HepG2 (cell line): ENCODE measurements around the gene OST4. TPM values are rescaled to one million over a fixed set of nuclear protein-coding genes. Genes with fewer than 3 reads are reported as not detected.

ENCODE experiments used
- CBX1 ChIP-seq: IDR thresholded peaks from one replicate; pipeline ENCODE4 v1.6.1; 2016; ENCODE audit warnings: antibody characterized with exemption, low read depth
- FOXM1 ChIP-seq: sonication (generic); formaldehyde crosslinking; IDR thresholded peaks from 2 replicates; pipeline ENCODE4 v1.5.0; 2020; ENCODE audit warnings: missing genetic modification reagents
- KDM4B ChIP-seq: sonication (generic); formaldehyde crosslinking; IDR thresholded peaks from 2 replicates; pipeline ENCODE4 v1.4.0; 2020; ENCODE audit warnings: missing genetic modification reagents
- MEF2D ChIP-seq: sonication (generic); formaldehyde crosslinking; IDR thresholded peaks from 2 replicates; pipeline ENCODE4 v1.5.1; 2020; ENCODE audit warnings: mild to moderate bottlenecking, missing genetic modification reagents
- NR3C1 ChIP-seq: sonication (generic); formaldehyde crosslinking; IDR thresholded peaks from 2 replicates; pipeline ENCODE4 v1.4.0; 2020; ENCODE audit warnings: missing genetic modification reagents
- POGZ ChIP-seq: sonication (generic); formaldehyde crosslinking; IDR thresholded peaks from 2 replicates; pipeline ENCODE4 v1.4.0; 2020; ENCODE audit warnings: mild to moderate bottlenecking, missing genetic modification reagents
- SKI ChIP-seq: fragments of 450-650 bp; IDR thresholded peaks from one replicate; pipeline ENCODE4 v1.6.1; 2018; ENCODE audit warnings: mild to moderate bottlenecking; ENCODE audit not compliant: partially characterized antibody
- SP2 ChIP-seq: sonication (generic); formaldehyde crosslinking; IDR thresholded peaks from 2 replicates; pipeline ENCODE4 v1.5.1; 2020; ENCODE audit warnings: mild to moderate bottlenecking, missing genetic modification reagents
- ZNF430 ChIP-seq: sonication (generic); formaldehyde crosslinking; IDR thresholded peaks from 2 replicates; pipeline ENCODE4 v1.9.0; 2021; ENCODE audit warnings: mild to moderate bottlenecking, missing genetic modification reagents
- ZNF543 ChIP-seq: sonication (generic); formaldehyde crosslinking; IDR thresholded peaks from 2 replicates; pipeline ENCODE4 v1.4.0; 2020; ENCODE audit warnings: mild to moderate bottlenecking, missing genetic modification reagents
- ZNF782 ChIP-seq: sonication (generic); formaldehyde crosslinking; IDR thresholded peaks from 2 replicates; pipeline ENCODE4 v1.4.0; 2020; ENCODE audit warnings: missing genetic modification reagents, mild to moderate bottlenecking, borderline replicate concordance
- ZNF891 ChIP-seq: sonication (generic); formaldehyde crosslinking; IDR thresholded peaks from 2 replicates; pipeline ENCODE4 v1.5.0; 2020; ENCODE audit warnings: mild to moderate bottlenecking, missing genetic modification reagents
- polyA plus RNA-seq, 8 experiments: library from polyadenylated mRNA; depleted of rRNA in 3 of 8; stranded (reverse) in 7 of 8; unstranded in 1 of 8; fragments of >200 nt; fragmentation: Illumina TruSeq in 4 of 8; extraction: Trizol in 4 of 8; gene quantifications; 2 replicates each; pipeline versions ENCODE4 v1.2.1 to v1.2.3, GENCODE V29; 2011 to 2016; ENCODE audit warnings: low read depth in 4 of 8, missing spikeins in 1 of 8, mixed read lengths in 1 of 8; ENCODE audit not compliant: insufficient read depth in 1 of 8
- total RNA-seq, 5 experiments: library from RNA; depleted of rRNA; stranded (reverse); fragments of >200 nt; fragmentation: Illumina TruSeq; extraction: Trizol; gene quantifications; 2 replicates each; pipeline ENCODE4 v1.2.3, GENCODE V29; 2016; ENCODE audit warnings: low read depth in 1 of 5
- TF ChIP-seq, protein P1 (sequence below): sonication (generic); formaldehyde crosslinking; IDR thresholded peaks from 2 replicates; pipeline ENCODE4 v1.9.0; 2021; ENCODE audit warnings: missing genetic modification reagents, borderline replicate concordance
- TF ChIP-seq, protein P2 (sequence below): sonication (generic); formaldehyde crosslinking; IDR thresholded peaks from 2 replicates; pipeline ENCODE4 v1.5.0; 2020; ENCODE audit warnings: mild to moderate bottlenecking, missing genetic modification reagents
- TF ChIP-seq, protein P3 (sequence below): sonication (generic); formaldehyde crosslinking; IDR thresholded peaks from 2 replicates; pipeline ENCODE4 v1.4.0; 2020; ENCODE audit warnings: missing genetic modification reagents
- TF ChIP-seq, protein P4 (sequence below): sonication (generic); formaldehyde crosslinking; IDR thresholded peaks from 2 replicates; pipeline ENCODE4 v1.8.1; 2023; ENCODE audit warnings: mild to moderate bottlenecking, missing genetic modification reagents
- TF ChIP-seq, protein P5 (sequence below): sonication (generic); formaldehyde crosslinking; IDR thresholded peaks from 2 replicates; pipeline ENCODE4 v1.5.1; 2020; ENCODE audit warnings: mild to moderate bottlenecking, moderate library complexity, missing genetic modification reagents

OST4 gene
- total and polyA plus RNA-seq, 2 of the 13 experiments (the other 11 are each of a cell fraction or from before 2014, with no cell fraction given) = 498 to 584 TPM

DNA sequence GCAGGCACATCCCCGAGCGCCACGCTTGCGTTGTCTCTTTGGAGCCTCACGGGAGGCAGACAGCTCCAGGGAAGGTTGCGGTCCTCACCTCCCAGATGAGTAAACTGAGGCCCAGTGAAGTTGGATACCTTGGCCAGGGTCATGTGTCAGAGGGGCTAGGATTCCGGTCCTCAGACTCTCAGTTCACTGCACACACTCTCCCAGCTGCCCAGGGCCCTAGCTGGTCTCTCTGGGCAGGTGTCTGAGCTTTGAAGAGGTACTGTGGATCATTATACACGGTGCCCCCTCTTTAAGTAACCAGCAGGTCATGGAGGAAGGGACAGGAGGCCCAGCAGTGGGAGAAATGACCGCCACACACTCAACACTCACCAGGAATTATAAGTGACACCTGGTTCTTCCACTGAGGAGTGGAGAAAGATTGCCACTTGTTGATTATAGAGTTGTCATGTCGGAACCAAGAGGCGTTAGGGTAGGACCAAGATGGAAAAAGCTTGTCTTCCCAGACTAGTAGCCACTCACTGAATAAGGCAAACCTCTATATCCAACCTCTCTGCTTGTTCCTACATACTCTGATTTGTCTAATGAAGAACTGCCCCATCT, 38.1 kb downstream of the OST4 start (continued):
- 0 out of 2 replicates have a peak, but pooled peaks have one; percentile 12 for TF ChIP-seq ZNF891
- 0 out of 2 replicates have a peak, but pooled peaks have one; percentile 17 for TF ChIP-seq KDM4B (CRISPR knock-in tag)
- TF ChIP-seq, protein P1, sequence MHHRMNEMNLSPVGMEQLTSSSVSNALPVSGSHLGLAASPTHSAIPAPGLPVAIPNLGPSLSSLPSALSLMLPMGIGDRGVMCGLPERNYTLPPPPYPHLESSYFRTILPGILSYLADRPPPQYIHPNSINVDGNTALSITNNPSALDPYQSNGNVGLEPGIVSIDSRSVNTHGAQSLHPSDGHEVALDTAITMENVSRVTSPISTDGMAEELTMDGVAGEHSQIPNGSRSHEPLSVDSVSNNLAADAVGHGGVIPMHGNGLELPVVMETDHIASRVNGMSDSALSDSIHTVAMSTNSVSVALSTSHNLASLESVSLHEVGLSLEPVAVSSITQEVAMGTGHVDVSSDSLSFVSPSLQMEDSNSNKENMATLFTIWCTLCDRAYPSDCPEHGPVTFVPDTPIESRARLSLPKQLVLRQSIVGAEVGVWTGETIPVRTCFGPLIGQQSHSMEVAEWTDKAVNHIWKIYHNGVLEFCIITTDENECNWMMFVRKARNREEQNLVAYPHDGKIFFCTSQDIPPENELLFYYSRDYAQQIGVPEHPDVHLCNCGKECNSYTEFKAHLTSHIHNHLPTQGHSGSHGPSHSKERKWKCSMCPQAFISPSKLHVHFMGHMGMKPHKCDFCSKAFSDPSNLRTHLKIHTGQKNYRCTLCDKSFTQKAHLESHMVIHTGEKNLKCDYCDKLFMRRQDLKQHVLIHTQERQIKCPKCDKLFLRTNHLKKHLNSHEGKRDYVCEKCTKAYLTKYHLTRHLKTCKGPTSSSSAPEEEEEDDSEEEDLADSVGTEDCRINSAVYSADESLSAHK (CRISPR knock-in tag) = no peak
- TF ChIP-seq, protein P2, sequence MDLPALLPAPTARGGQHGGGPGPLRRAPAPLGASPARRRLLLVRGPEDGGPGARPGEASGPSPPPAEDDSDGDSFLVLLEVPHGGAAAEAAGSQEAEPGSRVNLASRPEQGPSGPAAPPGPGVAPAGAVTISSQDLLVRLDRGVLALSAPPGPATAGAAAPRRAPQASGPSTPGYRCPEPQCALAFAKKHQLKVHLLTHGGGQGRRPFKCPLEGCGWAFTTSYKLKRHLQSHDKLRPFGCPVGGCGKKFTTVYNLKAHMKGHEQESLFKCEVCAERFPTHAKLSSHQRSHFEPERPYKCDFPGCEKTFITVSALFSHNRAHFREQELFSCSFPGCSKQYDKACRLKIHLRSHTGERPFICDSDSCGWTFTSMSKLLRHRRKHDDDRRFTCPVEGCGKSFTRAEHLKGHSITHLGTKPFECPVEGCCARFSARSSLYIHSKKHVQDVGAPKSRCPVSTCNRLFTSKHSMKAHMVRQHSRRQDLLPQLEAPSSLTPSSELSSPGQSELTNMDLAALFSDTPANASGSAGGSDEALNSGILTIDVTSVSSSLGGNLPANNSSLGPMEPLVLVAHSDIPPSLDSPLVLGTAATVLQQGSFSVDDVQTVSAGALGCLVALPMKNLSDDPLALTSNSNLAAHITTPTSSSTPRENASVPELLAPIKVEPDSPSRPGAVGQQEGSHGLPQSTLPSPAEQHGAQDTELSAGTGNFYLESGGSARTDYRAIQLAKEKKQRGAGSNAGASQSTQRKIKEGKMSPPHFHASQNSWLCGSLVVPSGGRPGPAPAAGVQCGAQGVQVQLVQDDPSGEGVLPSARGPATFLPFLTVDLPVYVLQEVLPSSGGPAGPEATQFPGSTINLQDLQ (CRISPR knock-in tag) = 0 out of 2 replicates have a peak, but pooled peaks have one; percentile 12
- no peak for TF ChIP-seq FOXM1 (CRISPR knock-in tag)
- TF ChIP-seq, protein P3, sequence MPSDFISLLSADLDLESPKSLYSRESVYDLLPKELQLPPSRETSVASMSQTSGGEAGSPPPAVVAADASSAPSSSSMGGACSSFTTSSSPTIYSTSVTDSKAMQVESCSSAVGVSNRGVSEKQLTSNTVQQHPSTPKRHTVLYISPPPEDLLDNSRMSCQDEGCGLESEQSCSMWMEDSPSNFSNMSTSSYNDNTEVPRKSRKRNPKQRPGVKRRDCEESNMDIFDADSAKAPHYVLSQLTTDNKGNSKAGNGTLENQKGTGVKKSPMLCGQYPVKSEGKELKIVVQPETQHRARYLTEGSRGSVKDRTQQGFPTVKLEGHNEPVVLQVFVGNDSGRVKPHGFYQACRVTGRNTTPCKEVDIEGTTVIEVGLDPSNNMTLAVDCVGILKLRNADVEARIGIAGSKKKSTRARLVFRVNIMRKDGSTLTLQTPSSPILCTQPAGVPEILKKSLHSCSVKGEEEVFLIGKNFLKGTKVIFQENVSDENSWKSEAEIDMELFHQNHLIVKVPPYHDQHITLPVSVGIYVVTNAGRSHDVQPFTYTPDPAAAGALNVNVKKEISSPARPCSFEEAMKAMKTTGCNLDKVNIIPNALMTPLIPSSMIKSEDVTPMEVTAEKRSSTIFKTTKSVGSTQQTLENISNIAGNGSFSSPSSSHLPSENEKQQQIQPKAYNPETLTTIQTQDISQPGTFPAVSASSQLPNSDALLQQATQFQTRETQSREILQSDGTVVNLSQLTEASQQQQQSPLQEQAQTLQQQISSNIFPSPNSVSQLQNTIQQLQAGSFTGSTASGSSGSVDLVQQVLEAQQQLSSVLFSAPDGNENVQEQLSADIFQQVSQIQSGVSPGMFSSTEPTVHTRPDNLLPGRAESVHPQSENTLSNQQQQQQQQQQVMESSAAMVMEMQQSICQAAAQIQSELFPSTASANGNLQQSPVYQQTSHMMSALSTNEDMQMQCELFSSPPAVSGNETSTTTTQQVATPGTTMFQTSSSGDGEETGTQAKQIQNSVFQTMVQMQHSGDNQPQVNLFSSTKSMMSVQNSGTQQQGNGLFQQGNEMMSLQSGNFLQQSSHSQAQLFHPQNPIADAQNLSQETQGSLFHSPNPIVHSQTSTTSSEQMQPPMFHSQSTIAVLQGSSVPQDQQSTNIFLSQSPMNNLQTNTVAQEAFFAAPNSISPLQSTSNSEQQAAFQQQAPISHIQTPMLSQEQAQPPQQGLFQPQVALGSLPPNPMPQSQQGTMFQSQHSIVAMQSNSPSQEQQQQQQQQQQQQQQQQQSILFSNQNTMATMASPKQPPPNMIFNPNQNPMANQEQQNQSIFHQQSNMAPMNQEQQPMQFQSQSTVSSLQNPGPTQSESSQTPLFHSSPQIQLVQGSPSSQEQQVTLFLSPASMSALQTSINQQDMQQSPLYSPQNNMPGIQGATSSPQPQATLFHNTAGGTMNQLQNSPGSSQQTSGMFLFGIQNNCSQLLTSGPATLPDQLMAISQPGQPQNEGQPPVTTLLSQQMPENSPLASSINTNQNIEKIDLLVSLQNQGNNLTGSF (CRISPR knock-in tag) = no peak
- TF ChIP-seq, protein P4, sequence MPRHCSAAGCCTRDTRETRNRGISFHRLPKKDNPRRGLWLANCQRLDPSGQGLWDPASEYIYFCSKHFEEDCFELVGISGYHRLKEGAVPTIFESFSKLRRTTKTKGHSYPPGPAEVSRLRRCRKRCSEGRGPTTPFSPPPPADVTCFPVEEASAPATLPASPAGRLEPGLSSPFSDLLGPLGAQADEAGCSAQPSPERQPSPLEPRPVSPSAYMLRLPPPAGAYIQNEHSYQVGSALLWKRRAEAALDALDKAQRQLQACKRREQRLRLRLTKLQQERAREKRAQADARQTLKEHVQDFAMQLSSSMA (CRISPR knock-in tag) = no peak
- no peak for TF ChIP-seq ZNF782
- TF ChIP-seq ZNF543 (CRISPR knock-in tag) = 0 out of 2 replicates have a peak, but pooled peaks have one; percentile 3
- peak; percentile 12; the same call in 1 of the 2 replicates for TF ChIP-seq SP2 (CRISPR knock-in tag)
- TF ChIP-seq CBX1 = peak; percentile 51
- no peak for TF ChIP-seq POGZ (CRISPR knock-in tag)
- no peak for TF ChIP-seq ZNF430 (CRISPR knock-in tag)
- TF ChIP-seq, protein P5, sequence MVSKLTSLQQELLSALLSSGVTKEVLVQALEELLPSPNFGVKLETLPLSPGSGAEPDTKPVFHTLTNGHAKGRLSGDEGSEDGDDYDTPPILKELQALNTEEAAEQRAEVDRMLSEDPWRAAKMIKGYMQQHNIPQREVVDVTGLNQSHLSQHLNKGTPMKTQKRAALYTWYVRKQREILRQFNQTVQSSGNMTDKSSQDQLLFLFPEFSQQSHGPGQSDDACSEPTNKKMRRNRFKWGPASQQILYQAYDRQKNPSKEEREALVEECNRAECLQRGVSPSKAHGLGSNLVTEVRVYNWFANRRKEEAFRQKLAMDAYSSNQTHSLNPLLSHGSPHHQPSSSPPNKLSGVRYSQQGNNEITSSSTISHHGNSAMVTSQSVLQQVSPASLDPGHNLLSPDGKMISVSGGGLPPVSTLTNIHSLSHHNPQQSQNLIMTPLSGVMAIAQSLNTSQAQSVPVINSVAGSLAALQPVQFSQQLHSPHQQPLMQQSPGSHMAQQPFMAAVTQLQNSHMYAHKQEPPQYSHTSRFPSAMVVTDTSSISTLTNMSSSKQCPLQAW (CRISPR knock-in tag) = peak; percentile 56; the same call in 1 of the 2 replicates
- TF ChIP-seq MEF2D (CRISPR knock-in tag) = no peak
- no peak for TF ChIP-seq SKI
- TF ChIP-seq NR3C1 (CRISPR knock-in tag) = no peak
